Small intestine (tissue), 7 donors: ENCODE data around the gene GRM6. TPM values are rescaled to one million over a fixed set of nuclear protein-coding genes. Genes with fewer than 3 reads are reported as not detected.

Source experiments
- DNase-seq, 2 donors: peaks; one replicate each; pipeline versions ENCODE4 v3.0.0 to v3.0.0-alpha.2; 2013
- FAIRE-seq: peaks from 2 replicates; lab custom pipeline; 2012; peaks lifted over from hg19 to GRCh38; lab: Jason Lieb, UNC
- H3K27ac ChIP-seq, 3 donors: one replicate each; pipeline ENCODE4 v1.5.1; 2013; ENCODE audit warnings: low read length in 2 of 3, mild to moderate bottlenecking in 2 of 3, control low read depth in 1 of 3, inconsistent platforms in 1 of 3, low read depth in 1 of 3, moderate library complexity in 1 of 3
- H3K27me3 ChIP-seq, 3 donors: one replicate each; pipeline ENCODE4 v1.6.1; 2013; ENCODE audit warnings: low read length in 3 of 3, inconsistent platforms in 1 of 3; ENCODE audit not compliant: control insufficient read depth in 3 of 3, insufficient read depth in 3 of 3
- H3K36me3 ChIP-seq, 3 donors: one replicate each; pipeline ENCODE4 v1.6.1; 2013; ENCODE audit warnings: low read length in 3 of 3, inconsistent platforms in 1 of 3, low read depth in 1 of 3, mild to moderate bottlenecking in 1 of 3, moderate library complexity in 1 of 3; ENCODE audit not compliant: control insufficient read depth in 3 of 3, insufficient read depth in 2 of 3
- H3K4me1 ChIP-seq, 3 donors: one replicate each; pipeline ENCODE4 v1.6.1; 2013; ENCODE audit warnings: low read length in 2 of 3, inconsistent platforms in 1 of 3, low read depth in 1 of 3, mild to moderate bottlenecking in 1 of 3, moderate library complexity in 1 of 3; ENCODE audit not compliant: control insufficient read depth in 3 of 3, insufficient read depth in 2 of 3
- H3K4me3 ChIP-seq, 3 donors: one replicate each; pipeline ENCODE4 v1.5.1; 2013; ENCODE audit warnings: low read length in 3 of 3, control low read depth in 1 of 3, inconsistent platforms in 1 of 3, low read depth in 1 of 3, mild to moderate bottlenecking in 1 of 3, moderate library complexity in 1 of 3
- H3K9me3 ChIP-seq, 2 donors: one replicate each; pipeline ENCODE4 v1.6.1; 2013; ENCODE audit warnings: low read depth in 1 of 2, low read length in 1 of 2; ENCODE audit not compliant: control insufficient read depth in 2 of 2, insufficient read depth in 1 of 2
- WGBS, 3 donors: extraction: QIAGEN DNeasy Blood & Tissue Kit; methylation state at CpG; one replicate each; pipeline ENCODE4 v1.1.7; 2013; 5-methylcytosine and 5-hydroxymethylcytosine counted together
- polyA plus RNA-seq, 4 donors: library from polyadenylated mRNA; stranded (reverse) in 3 of 4; unstranded in 1 of 4; fragments of 200-250 nt in 3 of 4; fragments of 120-200 nt in 1 of 4; gene quantifications; one replicate each; pipeline versions ENCODE4 v1.2.1 to v1.2.3, GENCODE V29; 2013
- donor health status: healthy with polysubstance abuse.
- donor health status: control.
- donor health status: control.
- donor health status: Bipolar disorder and iron deficiency.
- donor health status: healthy.

Gene GRM6
- polyA plus RNA-seq, 4 donors: 0.43 TPM; not detected in 3

DNA sequence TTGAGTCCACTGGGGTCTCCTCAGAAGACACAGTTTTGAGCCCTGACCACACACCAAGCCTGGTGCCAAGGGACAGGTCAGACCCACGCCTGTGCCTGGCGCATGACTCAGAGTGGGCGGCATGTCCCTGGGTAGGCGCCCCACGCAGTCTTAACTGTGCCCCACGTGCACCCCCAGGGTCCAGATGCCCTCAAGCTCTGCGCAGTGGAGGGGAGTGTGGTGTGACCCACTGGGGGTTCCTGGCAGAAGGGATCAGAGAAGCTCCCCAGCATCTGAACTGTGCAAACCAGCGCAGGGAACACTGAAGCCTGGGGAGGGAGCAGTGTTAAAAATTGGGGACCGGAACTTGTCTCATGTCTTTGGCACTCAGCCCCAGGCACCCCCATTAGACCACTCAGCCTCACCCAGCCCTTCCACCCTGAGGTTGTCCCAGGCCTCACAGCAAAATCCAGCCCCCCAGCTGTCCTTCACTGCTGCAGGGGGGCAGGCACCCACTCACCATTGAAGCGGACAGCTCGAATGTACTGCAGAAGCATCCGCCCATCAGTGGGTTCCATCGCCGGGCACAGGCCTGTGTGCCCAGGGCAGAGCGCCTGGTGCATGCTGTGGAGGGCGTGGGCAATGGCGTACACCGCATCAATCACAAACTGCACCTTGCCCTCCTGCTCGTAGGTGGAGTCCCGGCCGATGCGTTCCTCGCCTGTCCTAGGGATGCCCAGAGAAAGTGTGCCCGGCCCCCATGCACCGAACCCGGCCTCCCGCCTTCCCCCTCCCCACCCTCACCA lies 6.5 kb downstream of the GRM6 start:
- H3K9me3 ChIP-seq: peaks cover 4 to 74% of the 10 kb centered on the region in 2 donors
- DNase-seq (no peak), FAIRE-seq (no peak)
- H3K4me1 ChIP-seq: no peaks in the 10 kb centered on the region
- peaks cover 0 to 9% (median 8%) of the 10 kb centered on the region in 3 donors for H3K27me3 ChIP-seq
- H3K27ac ChIP-seq: no peak overlapping the region
- no peak overlapping the region for H3K4me3 ChIP-seq
- WGBS, 3 donors: 87 to 93% (median 87%) methylated on average over 27 of the region's 27 CpGs
- no peaks in the 10 kb centered on the region for H3K36me3 ChIP-seq

- Histone ChIP-seq H3K4me1 (no peaks in the 10 kb centered on the region), H3K4me3 (no peak overlapping the region), H3K27me3 (no peaks in the 10 kb centered on the region), H3K36me3 (no peaks in the 10 kb centered on the region), H3K27ac (no peak overlapping the region), H3K9me3 (peaks cover 4 to 88% of the 10 kb centered on the region in 2 donors)
- no peak for FAIRE-seq
- 97% methylated on average over 41 to 43 of the region's 43 CpGs for WGBS, 3 donors
- no peak for DNase-seq
These were observed 8.7 kb downstream of the GRM6 start for GRCh38 chr5:178986326-178986960.

- Histone ChIP-seq H3K27ac (no peak overlapping the region), H3K4me1 (no peaks in the 10 kb centered on the region), H3K4me3 (no peak overlapping the region), H3K9me3 (peaks cover 6 to 89% of the 10 kb centered on the region in 2 donors), H3K27me3 (no peaks in the 10 kb centered on the region), H3K36me3 (no peaks in the 10 kb centered on the region)
- DNase-seq (no peak), FAIRE-seq (no peak)
- WGBS, 3 donors: 93 to 96% (median 94%) methylated on average over 37 of the region's 37 CpGs
These were observed 10.7 kb downstream of the GRM6 start for GRCh38 chr5:178984145-178985072.

DNA sequence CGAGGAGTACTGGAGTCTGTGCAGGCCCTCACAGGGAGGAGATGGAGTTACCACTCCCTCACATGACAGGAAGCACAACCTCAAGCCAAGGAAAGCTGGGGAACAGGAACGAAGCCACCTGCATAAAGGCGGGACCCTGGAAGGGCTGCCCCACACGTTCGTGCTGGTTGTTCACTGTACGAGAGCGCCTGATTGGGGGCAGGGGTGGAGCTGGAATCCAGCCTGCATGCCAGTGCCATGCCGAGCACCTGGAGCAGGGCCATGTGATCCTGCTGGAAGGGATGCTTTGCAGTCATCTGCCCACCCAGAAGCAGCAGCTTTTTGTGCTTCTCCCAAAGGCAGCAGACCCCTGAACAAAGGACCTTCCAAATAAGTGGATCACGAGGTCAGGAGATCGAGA lies 11.4 kb downstream of the GRM6 start:
- H3K4me3 ChIP-seq: no peak overlapping the region

GRCh38 chr5:178982941-178983340 lies 12.2 kb downstream of the GRM6 start:
- H3K36me3 ChIP-seq: no peaks in the 10 kb centered on the region
- H3K27ac ChIP-seq: no peak overlapping the region
- 94 to 96% (median 95%) methylated on average over 17 of the region's 17 CpGs for WGBS, 3 donors
- peaks cover 6 to 88% of the 10 kb centered on the region in 2 donors for H3K9me3 ChIP-seq
- FAIRE-seq (no peak), DNase-seq (no peak)
- H3K4me3 ChIP-seq: no peak overlapping the region
- no peaks in the 10 kb centered on the region for H3K27me3 ChIP-seq
- H3K4me1 ChIP-seq: no peaks in the 10 kb centered on the region

More for the DNA sequence above, 11.4 kb downstream of the GRM6 start:
- H3K27ac ChIP-seq: no peak overlapping the region
- 87 to 91% (median 89%) methylated on average over 7 to 10 of the region's 10 CpGs for WGBS, 3 donors
- DNase-seq: no peak
- H3K36me3 ChIP-seq: no peaks in the 10 kb centered on the region
- H3K27me3 ChIP-seq: no peaks in the 10 kb centered on the region
- no peak for FAIRE-seq
- H3K4me1 ChIP-seq: no peaks in the 10 kb centered on the region
- H3K9me3 ChIP-seq: peaks cover 6 to 91% of the 10 kb centered on the region in 2 donors

GRCh38 chr5:178981381-178981780 lies 13.7 kb downstream of the GRM6 start:
- DNase-seq (no peak), FAIRE-seq (no peak)
- Histone ChIP-seq H3K27ac (no peak overlapping the region), H3K4me3 (no peak overlapping the region), H3K9me3 (peaks cover 4 to 91% of the 10 kb centered on the region in 2 donors), H3K4me1 (no peaks in the 10 kb centered on the region), H3K36me3 (no peaks in the 10 kb centered on the region), H3K27me3 (no peaks in the 10 kb centered on the region)
- 91 to 95% (median 94%) methylated on average over 15 of the region's 15 CpGs for WGBS, 3 donors

DNA sequence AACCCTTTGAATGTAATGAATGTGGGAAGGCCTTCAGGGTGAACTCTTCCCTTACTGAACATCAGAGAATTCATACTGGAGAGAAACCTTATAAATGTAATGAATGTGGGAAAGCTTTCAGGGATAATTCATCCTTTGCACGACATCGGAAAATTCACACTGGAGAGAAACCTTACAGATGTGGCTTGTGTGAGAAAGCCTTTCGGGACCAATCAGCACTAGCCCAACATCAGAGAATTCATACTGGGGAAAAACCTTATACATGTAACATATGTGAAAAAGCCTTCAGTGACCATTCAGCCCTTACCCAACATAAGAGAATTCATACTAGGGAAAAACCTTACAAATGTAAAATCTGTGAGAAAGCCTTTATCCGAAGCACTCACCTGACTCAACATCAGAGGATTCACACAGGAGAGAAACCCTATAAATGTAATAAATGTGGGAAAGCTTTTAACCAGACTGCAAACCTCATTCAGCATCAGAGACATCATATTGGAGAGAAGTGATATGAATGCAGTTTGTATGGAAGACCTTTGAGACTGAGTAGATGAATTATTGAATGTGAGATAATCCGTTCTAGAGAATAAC lies 29.6 kb downstream of the GRM6 start:
- WGBS, 3 donors: 94 to 97% (median 97%) methylated on average over 5 of the region's 5 CpGs
- DNase-seq (no peak), FAIRE-seq (no peak)
- peaks cover 0 to 5% (median 2%) of the 10 kb centered on the region in 3 donors for H3K36me3 ChIP-seq
- H3K4me3 ChIP-seq: no peak overlapping the region
- peaks cover 4 to 70% of the 10 kb centered on the region in 2 donors for H3K9me3 ChIP-seq
- H3K27ac ChIP-seq: no peak overlapping the region
- peaks cover 0 to 2% (median 0%) of the 10 kb centered on the region in 3 donors for H3K27me3 ChIP-seq
- H3K4me1 ChIP-seq: no peaks in the 10 kb centered on the region
